Measurements from ENCODE around the gene ZYX. TPM values are rescaled to one million over a fixed set of nuclear protein-coding genes. Genes with fewer than 3 reads are reported as not detected.

The ZYX gene
- total and polyA plus RNA-seq, 2 of the 13 experiments (the other 11 are each of a cell fraction or from before 2014, with no cell fraction given): 9.9 to 13.7 TPM

GRCh38 chr7:143395187-143396149 lies 14.3 kb downstream of the ZYX start (continued):
- TF ChIP-seq ZNF407 (CRISPR knock-in tag; IDR thresholded peaks at IDR 0.05; ENCODE audit: not compliant biosample characterization): no peak
- TF ChIP-seq PBX3 (CRISPR knock-in tag; IDR thresholded peaks at IDR 0.05; ENCODE audit: borderline replicate concordance): no peak
- no peak for TF ChIP-seq EED (CRISPR knock-in tag; IDR thresholded peaks at IDR 0.05)
- no peak for TF ChIP-seq ZNF382 (CRISPR knock-in tag; IDR thresholded peaks at IDR 0.05; ENCODE audit: borderline replicate concordance)
- TF ChIP-seq ZNF121 (CRISPR knock-in tag; IDR thresholded peaks at IDR 0.05): peak; percentile 82
- no peak for TF ChIP-seq ZBTB1 (CRISPR knock-in tag; IDR thresholded peaks at IDR 0.05; ENCODE audit: borderline replicate concordance)
- no peak for TF ChIP-seq E2F2 (CRISPR knock-in tag; IDR thresholded peaks at IDR 0.05; ENCODE audit: borderline replicate concordance)
- no peak for TF ChIP-seq ZNF674 (CRISPR knock-in tag; IDR thresholded peaks at IDR 0.05; ENCODE audit: low read depth)
- no peak for TF ChIP-seq ZNF768 (CRISPR knock-in tag; IDR thresholded peaks at IDR 0.05)
- TF ChIP-seq ELF4 (CRISPR knock-in tag; IDR thresholded peaks at IDR 0.05; ENCODE audit: borderline replicate concordance): no peak
- no peak for TF ChIP-seq DMAP1 (CRISPR knock-in tag; IDR thresholded peaks at IDR 0.05)
- no peak for TF ChIP-seq ZNF776 (CRISPR knock-in tag; IDR thresholded peaks at IDR 0.05)
- no peak for TF ChIP-seq NFYB (CRISPR knock-in tag; IDR thresholded peaks at IDR 0.05)
- TF ChIP-seq PITX1 (CRISPR knock-in tag; IDR thresholded peaks at IDR 0.05): peak; percentile 53; the same call in 1 of the 2 replicates

Data from HepG2 (cell line).